ENCODE results near the gene SLCO1A2.
"Not testable (repeated sequence)": the region's sequence is repeated elsewhere in the genome, so short reads cannot be mapped to it uniquely, and the experiment has no call there.

SLCO1A2 gene, protein sequence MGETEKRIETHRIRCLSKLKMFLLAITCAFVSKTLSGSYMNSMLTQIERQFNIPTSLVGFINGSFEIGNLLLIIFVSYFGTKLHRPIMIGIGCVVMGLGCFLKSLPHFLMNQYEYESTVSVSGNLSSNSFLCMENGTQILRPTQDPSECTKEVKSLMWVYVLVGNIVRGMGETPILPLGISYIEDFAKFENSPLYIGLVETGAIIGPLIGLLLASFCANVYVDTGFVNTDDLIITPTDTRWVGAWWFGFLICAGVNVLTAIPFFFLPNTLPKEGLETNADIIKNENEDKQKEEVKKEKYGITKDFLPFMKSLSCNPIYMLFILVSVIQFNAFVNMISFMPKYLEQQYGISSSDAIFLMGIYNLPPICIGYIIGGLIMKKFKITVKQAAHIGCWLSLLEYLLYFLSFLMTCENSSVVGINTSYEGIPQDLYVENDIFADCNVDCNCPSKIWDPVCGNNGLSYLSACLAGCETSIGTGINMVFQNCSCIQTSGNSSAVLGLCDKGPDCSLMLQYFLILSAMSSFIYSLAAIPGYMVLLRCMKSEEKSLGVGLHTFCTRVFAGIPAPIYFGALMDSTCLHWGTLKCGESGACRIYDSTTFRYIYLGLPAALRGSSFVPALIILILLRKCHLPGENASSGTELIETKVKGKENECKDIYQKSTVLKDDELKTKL

GRCh38 chr12:21334771-21335325 is at the start of gene SLCO1A2:
Gene SLCO1A2 (minus strand): TSS chr12:21334917. CDS start chr12:21334647, 270 bp downstream.
- H3K4me3 ChIP-seq (ENCODE audit: low read length): no peak within 1 kb of the TSS
- no peaks in the 10 kb centered on the region for H3K27me3 ChIP-seq (ENCODE audit: control insufficient read depth, insufficient read depth, low read length)
- H3K36me3 ChIP-seq (ENCODE audit: control insufficient read depth, low read depth, low read length): no peaks in the 10 kb centered on the region
- no peak within 1 kb of the TSS for H3K9ac ChIP-seq (ENCODE audit: low read length)
- H3K4me1 ChIP-seq (ENCODE audit: control insufficient read depth, low read depth, low read length): peaks cover 10% of the 10 kb centered on the region
- H3K27ac ChIP-seq (ENCODE audit: low read length): no peak within 1 kb of the TSS
- peaks cover 34% of the 10 kb centered on the region for H3K9me3 ChIP-seq (ENCODE audit: control insufficient read depth, low read depth, low read length)

- Histone ChIP-seq H3K27me3 (ENCODE audit: control insufficient read depth, insufficient read depth, low read length) (no peaks in the 10 kb centered on the region), H3K9ac (ENCODE audit: low read length) (no peak overlapping the region), H3K9me3 (ENCODE audit: control insufficient read depth, low read depth, low read length) (no peaks in the 10 kb centered on the region), H3K4me1 (ENCODE audit: control insufficient read depth, low read depth, low read length) (no peaks in the 10 kb centered on the region), H3K27ac (ENCODE audit: low read length) (no peak overlapping the region), H3K4me3 (ENCODE audit: low read length) (no peak overlapping the region), H3K36me3 (ENCODE audit: control insufficient read depth, low read depth, low read length) (no peaks in the 10 kb centered on the region)
These were observed 49.5 kb upstream of the SLCO1A2 start for GRCh38 chr12:21384261-21384660.

GRCh38 chr12:21381320-21381719 is 46.6 kb upstream of the SLCO1A2 start:
- not testable (repeated sequence) for H3K36me3 ChIP-seq (ENCODE audit: control insufficient read depth, low read depth, low read length); H3K9ac ChIP-seq (ENCODE audit: low read length); H3K4me3 ChIP-seq (ENCODE audit: low read length); H3K4me1 ChIP-seq (ENCODE audit: control insufficient read depth, low read depth, low read length); H3K27ac ChIP-seq (ENCODE audit: low read length); H3K27me3 ChIP-seq (ENCODE audit: control insufficient read depth, insufficient read depth, low read length); H3K9me3 ChIP-seq (ENCODE audit: control insufficient read depth, low read depth, low read length)

- Histone ChIP-seq H3K9me3 (ENCODE audit: control insufficient read depth, low read depth, low read length) (no peaks in the 10 kb centered on the region), H3K36me3 (ENCODE audit: control insufficient read depth, low read depth, low read length) (no peaks in the 10 kb centered on the region), H3K4me3 (ENCODE audit: low read length) (no peak overlapping the region), H3K9ac (ENCODE audit: low read length) (no peak overlapping the region), H3K4me1 (ENCODE audit: control insufficient read depth, low read depth, low read length) (peaks cover under 1% of the 10 kb centered on the region), H3K27me3 (ENCODE audit: control insufficient read depth, insufficient read depth, low read length) (no peaks in the 10 kb centered on the region), H3K27ac (ENCODE audit: low read length) (no peak overlapping the region)
These were observed 44.5 kb upstream of the SLCO1A2 start for GRCh38 chr12:21379218-21379617.

DNA sequence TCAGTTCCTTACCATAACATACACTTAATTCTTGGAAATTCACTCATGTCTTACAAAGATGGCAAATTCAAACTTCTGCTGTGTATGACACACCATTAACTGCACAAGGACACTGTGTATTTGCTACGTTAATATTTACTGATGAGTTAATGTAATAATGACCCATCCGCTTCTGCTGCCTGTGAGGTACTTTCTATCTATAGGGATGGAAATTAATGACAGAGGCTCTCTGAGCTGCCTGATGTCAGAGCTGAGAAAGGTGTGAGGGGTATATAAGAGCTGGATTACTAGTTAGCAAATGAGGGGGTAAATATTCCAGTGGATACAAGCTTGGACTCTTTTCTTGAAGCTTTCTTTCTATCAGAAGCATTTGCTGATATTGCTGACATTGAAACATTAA is 37.9 kb upstream of the SLCO1A2 start, which contains the start of gene IAPP:
Gene IAPP (plus strand): TSS at position 301 of the 400 bp plus-strand sequence. CDS start 450 bp downstream, outside the sequence.
- no peak within 1 kb of the TSS for H3K4me3 ChIP-seq (ENCODE audit: low read length)
- peaks cover 6% of the 10 kb centered on the region for H3K4me1 ChIP-seq (ENCODE audit: control insufficient read depth, low read depth, low read length)
- no peaks in the 10 kb centered on the region for H3K36me3 ChIP-seq (ENCODE audit: control insufficient read depth, low read depth, low read length)
- H3K27me3 ChIP-seq (ENCODE audit: control insufficient read depth, insufficient read depth, low read length): no peaks in the 10 kb centered on the region
- no peak within 1 kb of the TSS for H3K9ac ChIP-seq (ENCODE audit: low read length)
- H3K9me3 ChIP-seq (ENCODE audit: control insufficient read depth, low read depth, low read length): no peaks in the 10 kb centered on the region
- H3K27ac ChIP-seq (ENCODE audit: low read length): no peak within 1 kb of the TSS

GRCh38 chr12:21370845-21371449 is 36.2 kb upstream of the SLCO1A2 start:
- no peak overlapping the region for H3K4me3 ChIP-seq (ENCODE audit: low read length)
- peaks cover 12% of the 10 kb centered on the region for H3K4me1 ChIP-seq (ENCODE audit: control insufficient read depth, low read depth, low read length)
- H3K9ac ChIP-seq (ENCODE audit: low read length): no peak overlapping the region
- no peaks in the 10 kb centered on the region for H3K27me3 ChIP-seq (ENCODE audit: control insufficient read depth, insufficient read depth, low read length)
- H3K27ac ChIP-seq (ENCODE audit: low read length): no peak overlapping the region
- no peaks in the 10 kb centered on the region for H3K9me3 ChIP-seq (ENCODE audit: control insufficient read depth, low read depth, low read length)
- H3K36me3 ChIP-seq (ENCODE audit: control insufficient read depth, low read depth, low read length): no peaks in the 10 kb centered on the region

DNA sequence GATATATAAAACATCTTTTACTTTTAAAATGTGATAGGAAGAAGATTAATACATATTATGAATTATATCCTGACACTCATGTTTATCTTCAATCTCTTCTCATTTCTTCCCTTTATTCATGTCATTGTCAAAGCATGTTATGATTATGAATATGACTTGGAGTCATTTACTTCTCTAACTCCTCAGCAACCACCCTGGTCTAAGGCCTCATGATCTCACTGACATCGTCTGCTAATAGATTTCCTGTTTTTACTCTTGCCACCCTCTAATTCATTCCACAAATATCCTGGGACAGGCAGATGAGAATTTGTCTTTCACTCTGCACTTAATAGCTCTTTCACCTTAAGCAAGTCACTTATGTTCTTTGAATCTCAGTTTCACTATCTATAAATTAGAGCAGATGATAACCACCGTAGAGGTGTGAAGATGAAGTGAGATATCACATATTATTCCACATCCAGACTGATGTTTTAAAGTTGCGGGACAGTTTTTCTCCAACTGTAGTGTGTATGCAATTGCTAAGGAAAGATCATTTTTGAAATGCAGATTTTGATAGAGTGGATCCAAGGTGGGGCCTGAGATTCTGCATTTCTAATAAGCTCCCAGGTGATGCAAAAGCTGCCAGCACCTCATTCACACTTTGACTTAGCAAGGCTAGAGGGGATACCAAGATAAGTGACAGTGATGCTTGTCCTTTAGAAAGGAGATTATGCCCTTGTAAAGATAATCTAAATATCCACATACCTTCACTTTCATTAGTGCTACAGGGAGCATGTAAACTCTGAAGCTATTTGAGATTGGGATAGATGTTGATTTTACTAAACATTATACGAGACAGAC is 34.6 kb upstream of the SLCO1A2 start:
- Histone ChIP-seq H3K9ac (ENCODE audit: low read length) (no peak overlapping the region), H3K27me3 (ENCODE audit: control insufficient read depth, insufficient read depth, low read length) (no peaks in the 10 kb centered on the region), H3K4me3 (ENCODE audit: low read length) (no peak overlapping the region), H3K9me3 (ENCODE audit: control insufficient read depth, low read depth, low read length) (no peaks in the 10 kb centered on the region), H3K27ac (ENCODE audit: low read length) (no peak overlapping the region), H3K36me3 (ENCODE audit: control insufficient read depth, low read depth, low read length) (no peaks in the 10 kb centered on the region), H3K4me1 (ENCODE audit: control insufficient read depth, low read depth, low read length) (peaks cover 12% of the 10 kb centered on the region)

- not testable (repeated sequence) for H3K27me3 ChIP-seq (ENCODE audit: control insufficient read depth, insufficient read depth, low read length); H3K9ac ChIP-seq (ENCODE audit: low read length); H3K36me3 ChIP-seq (ENCODE audit: control insufficient read depth, low read depth, low read length); H3K4me1 ChIP-seq (ENCODE audit: control insufficient read depth, low read depth, low read length); H3K9me3 ChIP-seq (ENCODE audit: control insufficient read depth, low read depth, low read length); H3K27ac ChIP-seq (ENCODE audit: low read length); H3K4me3 ChIP-seq (ENCODE audit: low read length)
These were observed 25.9 kb upstream of the SLCO1A2 start for GRCh38 chr12:21360632-21361031.

DNA sequence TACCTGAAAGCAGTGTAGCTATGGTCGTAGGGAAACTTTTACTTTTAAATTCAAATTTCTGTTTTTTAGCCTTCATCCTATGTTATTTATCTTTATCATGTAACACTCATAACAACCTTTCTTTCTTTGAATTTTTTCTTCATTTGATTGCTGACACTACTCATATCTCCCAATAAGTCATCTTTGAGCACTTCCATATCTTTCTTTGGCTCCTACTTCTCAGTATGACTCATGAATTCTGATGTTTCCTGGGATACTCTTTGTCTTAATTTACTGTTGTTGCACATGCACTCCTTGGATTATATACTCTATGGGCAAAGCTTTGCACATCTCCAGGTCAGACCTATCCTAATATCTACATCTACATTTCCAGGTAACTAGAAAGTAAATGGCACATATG is 19.9 kb upstream of the SLCO1A2 start:
- H3K36me3 ChIP-seq (ENCODE audit: control insufficient read depth, low read depth, low read length): no peaks in the 10 kb centered on the region
- no peaks in the 10 kb centered on the region for H3K9me3 ChIP-seq (ENCODE audit: control insufficient read depth, low read depth, low read length)
- H3K9ac ChIP-seq (ENCODE audit: low read length): no peak overlapping the region
- no peak overlapping the region for H3K27ac ChIP-seq (ENCODE audit: low read length)
- no peak overlapping the region for H3K4me3 ChIP-seq (ENCODE audit: low read length)
- H3K4me1 ChIP-seq (ENCODE audit: control insufficient read depth, low read depth, low read length): peaks cover 7% of the 10 kb centered on the region
- no peaks in the 10 kb centered on the region for H3K27me3 ChIP-seq (ENCODE audit: control insufficient read depth, insufficient read depth, low read length)

DNA sequence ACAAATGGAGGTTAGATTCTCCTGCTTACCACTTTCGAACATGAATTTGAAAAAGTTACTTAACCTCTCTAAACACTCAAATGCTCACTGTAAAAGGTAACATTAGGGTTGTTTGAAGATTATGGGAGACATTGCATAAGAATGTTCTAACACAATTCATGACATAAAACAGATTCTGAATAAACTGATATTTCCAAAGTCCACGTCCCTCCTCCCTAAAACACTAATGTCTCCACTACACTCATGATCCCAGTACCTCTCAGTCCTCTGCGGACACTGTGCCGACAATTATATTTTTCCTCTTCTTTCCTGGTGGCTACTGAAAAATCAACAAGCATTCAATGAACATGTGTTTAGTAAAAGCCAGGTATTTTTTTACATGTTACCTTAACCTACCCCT is 19.2 kb upstream of the SLCO1A2 start:
- Histone ChIP-seq H3K4me1 (ENCODE audit: control insufficient read depth, low read depth, low read length) (peaks cover 7% of the 10 kb centered on the region), H3K4me3 (ENCODE audit: low read length) (no peak overlapping the region), H3K9ac (ENCODE audit: low read length) (no peak overlapping the region), H3K27me3 (ENCODE audit: control insufficient read depth, insufficient read depth, low read length) (no peaks in the 10 kb centered on the region), H3K27ac (ENCODE audit: low read length) (no peak overlapping the region), H3K9me3 (ENCODE audit: control insufficient read depth, low read depth, low read length) (no peaks in the 10 kb centered on the region), H3K36me3 (ENCODE audit: control insufficient read depth, low read depth, low read length) (no peaks in the 10 kb centered on the region)

DNA sequence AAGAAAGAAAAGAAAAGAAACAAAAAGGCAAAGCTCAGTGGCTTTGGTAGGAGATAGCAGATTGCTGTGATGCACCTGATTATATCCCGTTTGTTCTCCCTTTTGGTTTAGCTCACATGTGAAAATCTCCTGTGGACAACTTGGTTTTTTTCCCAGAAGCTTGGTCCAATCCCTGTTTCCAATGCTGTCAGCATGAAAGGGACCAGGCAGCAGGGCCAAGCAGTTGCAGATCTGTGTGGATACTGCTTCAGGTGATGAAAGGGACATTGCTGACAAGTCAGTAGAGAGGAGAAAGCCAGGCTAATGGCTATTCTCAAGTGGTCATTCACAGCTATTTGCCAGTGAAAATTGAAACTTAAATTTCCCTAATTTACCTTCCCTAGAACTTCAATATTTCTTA is 18.8 kb upstream of the SLCO1A2 start:
- Histone ChIP-seq H3K4me3 (ENCODE audit: low read length) (no peak overlapping the region), H3K9me3 (ENCODE audit: control insufficient read depth, low read depth, low read length) (no peaks in the 10 kb centered on the region), H3K36me3 (ENCODE audit: control insufficient read depth, low read depth, low read length) (no peaks in the 10 kb centered on the region), H3K27ac (ENCODE audit: low read length) (no peak overlapping the region), H3K27me3 (ENCODE audit: control insufficient read depth, insufficient read depth, low read length) (no peaks in the 10 kb centered on the region), H3K9ac (ENCODE audit: low read length) (no peak overlapping the region), H3K4me1 (ENCODE audit: control insufficient read depth, low read depth, low read length) (peaks cover 7% of the 10 kb centered on the region)
